ENCODE measurements around the gene PRPF31.

Gene PRPF31

DNA sequence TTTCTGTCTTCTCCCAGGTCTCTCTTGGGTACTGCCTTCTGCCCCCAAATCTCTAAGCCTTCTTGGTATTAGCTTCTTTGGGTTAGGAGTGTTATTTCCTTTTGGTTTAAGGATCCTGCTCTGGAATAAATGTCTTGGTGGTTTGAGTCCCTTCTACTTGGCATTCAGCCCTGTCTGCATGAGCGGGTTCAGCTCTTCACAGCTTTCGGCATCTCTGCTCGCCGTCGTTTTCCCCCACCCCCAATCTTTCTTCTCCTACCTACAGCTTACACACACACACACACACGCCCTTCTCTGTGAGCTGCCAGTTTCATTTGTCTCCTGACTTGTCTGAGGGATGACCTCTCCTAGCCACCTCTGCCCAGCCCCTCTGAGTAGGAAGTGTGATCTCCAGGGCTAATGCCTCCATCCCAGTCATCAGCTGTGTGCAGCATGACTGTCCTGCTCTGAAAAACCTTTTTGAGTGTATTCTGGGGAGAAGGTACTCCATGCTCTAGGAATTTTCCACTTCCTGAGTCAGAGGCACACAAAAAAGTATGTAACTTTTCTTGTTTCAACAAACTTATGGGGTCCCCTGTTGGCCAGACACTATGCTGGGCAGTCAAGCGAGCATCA lies 26.7 kb downstream of the PRPF31 start:
- no peak for DNase-seq

DNA sequence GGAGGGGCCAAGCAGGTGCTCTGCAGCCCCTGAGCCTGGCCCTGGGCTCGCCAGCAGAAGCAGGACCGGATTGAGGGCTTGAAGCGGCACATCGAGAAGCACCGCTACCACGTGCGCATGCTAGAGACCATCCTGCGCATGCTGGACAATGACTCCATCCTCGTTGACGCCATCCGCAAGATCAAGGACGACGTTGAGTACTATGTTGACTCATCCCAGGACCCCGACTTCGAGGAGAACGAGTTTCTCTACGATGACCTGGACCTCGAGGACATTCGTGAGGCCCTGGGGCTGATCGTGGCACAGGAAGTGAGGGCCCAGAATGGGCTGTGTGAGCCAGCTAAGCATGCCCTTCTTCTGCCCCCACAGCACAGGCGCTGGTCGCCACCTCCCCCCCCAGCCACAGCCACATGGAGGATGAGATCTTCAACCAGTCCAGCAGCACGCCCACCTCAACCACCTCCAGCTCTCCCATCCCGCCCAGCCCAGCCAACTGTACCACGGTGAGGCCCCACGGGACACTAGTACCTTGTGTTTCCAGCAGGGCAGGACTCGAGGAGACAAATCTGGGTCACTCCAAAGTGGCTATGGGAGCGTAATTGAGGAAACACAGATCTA lies 30.1 kb downstream of the PRPF31 start:
- DNase-seq, result no peak

DNA sequence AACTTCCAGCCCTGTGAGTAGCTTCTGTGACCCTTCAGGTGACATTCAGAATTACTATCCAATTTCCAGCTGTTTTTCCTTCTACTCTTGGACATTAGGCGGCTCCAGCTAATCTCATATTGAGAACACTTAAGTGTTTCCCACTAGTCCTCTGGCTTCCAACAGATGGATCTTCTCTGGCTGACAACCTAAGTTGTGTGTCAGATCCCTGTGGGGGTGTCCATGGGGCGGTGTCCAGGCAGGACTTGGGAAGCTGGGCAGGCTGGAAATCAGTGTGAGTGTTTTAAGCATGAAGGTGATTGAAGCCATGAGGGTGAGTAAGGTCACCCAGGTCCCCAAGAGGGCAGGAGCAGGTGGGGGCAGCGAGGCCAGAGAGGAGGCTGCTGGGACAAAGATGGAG lies 32.1 kb downstream of the PRPF31 start:
- no peak for DNase-seq

GRCh38 chr19:54148158-54148557 lies 32.6 kb downstream of the PRPF31 start:
- DNase-seq, result no peak

GRCh38 chr19:54149021-54149812 lies 33.7 kb downstream of the PRPF31 start:
- no peak for DNase-seq

DNA sequence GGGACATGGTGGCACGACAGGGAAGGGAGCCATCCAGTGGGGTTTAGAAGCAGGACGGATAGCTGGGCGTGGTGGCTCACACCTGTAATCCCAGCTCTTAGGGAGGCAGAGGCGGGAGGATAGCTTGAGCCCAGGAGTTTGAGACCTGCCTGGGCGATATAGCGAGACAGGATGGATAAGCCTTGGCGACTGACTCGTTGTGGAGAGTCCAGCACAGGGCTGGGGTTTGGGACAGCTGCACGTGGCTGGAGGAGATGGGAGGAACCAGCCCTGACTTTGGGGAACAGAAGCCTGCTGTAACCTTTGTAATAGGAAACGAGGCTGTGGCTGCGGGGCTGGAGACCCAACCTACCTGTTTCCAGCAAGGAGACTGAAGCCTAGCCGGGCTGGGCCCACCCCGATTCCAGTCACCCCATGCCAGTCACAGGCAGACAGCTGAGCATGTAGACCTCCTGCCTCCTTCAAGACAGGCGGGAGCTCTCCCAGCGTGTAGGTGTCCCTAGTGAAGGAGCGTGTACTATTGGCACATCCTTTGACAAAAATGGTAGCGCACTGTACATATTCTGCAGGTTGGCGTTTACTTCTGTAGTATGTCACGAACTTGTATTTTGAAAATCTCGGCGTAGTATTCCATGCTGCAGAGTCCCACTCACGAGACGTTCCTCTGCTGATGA lies 35.9 kb downstream of the PRPF31 start:
- no peak for DNase-seq

DNA sequence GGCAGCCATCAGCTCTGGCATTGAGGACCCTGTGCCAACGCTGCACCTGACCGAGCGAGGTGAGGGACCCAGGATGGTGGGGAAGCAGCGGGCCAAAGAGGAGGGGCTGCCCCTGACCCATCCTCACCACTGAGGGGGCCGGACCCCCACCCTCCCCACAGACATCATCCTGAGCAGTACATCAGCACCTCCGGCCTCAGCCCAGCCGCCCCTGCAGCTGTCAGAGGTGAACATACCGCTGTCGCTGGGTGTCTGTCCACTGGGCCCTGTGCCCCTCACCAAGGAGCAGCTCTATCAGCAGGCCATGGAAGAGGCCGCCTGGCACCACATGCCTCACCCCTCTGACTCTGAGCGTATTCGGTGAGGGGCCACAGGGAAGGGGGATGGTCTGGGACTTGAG lies 36.7 kb downstream of the PRPF31 start:
- no peak for DNase-seq

DNA sequence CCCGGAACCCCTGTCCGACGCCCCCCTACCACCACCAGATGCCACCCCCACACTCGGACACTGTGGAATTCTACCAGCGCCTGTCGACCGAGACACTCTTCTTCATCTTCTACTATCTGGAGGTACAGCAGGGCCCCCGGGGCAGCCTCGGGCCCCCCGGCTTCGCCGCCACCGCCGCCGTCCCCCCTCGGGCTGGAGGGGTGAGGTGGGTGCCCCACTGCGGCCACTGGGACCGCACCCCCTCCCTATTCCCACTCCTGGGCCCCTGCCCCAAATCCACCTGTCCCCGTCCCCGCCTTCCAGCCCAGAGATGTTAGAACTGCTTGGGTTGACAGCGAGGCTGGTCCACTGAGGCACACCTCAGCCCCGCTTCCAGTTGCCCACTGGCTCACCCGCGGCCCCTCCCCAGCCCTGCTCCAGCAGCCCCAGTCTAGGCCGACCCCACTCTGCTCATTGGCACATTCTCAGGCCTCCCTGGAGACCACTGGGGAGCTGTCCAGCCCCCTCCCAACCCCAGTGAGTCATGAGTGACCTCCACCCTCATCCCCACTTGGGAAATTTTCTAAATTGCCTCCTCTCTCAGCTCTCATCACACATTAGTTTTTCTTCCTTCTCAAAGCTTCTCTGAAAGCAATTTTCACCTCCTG lies 37.4 kb downstream of the PRPF31 start:
- DNase-seq, result no peak

DNA sequence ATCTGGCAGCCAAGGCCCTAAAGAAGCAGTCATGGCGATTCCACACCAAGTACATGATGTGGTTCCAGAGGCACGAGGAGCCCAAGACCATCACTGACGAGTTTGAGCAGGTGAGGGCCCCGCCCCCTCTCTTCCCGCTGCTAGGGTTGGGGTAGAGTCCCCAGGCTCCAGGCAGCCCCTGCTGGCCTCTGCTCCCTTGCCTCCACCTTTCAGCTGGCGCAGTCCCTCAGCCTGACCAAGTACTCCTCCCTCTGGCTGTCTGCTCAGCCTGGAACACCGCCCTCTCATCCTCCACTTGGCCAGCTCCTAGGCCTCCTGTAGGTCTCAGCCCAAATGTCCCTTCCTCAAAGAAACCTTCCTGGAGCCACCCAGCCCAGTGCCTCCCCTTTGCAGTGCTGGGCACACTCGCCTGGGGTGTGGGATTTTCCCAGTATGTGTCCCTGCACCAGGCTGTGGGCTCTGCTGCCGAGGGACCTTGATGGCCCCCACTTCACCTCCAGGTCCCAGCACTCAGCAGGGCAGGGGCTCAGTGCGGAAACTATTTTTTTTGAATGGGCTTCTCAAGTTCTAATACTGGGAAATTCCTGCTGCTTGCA lies 38.3 kb downstream of the PRPF31 start:
- no peak for DNase-seq

DNA sequence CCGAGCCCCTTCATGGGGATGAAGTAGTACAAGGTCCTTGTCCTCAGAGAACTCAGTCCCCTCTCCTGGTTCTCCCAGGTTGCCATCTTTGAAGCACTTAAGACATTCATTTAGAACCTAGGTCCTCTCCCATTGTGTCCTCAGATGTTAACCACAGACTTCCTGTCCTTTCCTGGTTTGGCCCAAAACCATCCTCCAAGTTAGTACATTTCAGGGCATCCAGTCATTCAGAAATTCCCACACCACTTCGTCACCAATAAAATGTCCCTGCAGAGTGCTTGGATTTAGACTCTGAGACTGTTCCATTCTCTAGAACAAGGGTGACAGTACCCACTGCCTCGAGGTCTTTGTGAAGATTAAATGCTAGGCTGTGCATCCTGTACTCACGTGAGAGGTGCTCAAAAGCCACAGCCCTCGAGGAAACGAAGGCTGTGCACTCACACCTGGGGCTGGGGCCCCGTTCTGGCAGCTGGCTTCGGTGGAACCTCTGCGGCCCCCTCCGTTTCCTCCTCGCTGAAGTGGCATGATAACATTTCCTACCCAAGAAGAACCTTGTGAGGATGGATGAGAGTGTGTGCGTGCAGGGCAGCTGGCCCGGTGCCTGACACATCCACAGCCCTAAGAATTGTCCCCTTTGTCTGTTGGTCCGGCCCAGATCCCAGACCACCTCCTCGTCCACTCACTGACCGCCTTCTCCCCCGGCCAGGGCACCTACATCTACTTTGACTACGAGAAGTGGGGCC lies 39.2 kb downstream of the PRPF31 start:
- DNase-seq, result peak; percentile 42

DNA sequence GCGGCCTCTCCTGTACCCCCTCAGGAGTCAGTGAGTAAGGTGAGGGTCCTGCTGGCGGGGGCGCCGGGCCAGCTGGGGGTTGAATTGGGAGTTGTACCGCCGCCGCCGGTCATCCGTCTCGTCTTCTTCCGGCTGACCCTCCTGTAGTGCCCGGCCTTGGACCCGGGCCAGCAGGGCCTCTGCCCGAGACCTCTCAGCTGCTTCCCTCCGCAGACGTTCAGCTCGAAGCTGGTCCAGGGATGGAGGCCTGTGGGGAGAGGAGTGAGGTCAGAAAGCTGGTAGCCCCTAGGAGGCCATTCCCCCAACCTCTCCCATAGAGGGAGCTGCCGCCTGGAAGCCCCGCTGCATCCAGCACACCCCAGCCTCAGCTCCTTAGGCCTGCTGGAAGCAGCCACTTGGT lies 40.1 kb downstream of the PRPF31 start:
- no peak for DNase-seq

GRCh38 chr19:54156490-54156889 lies 40.9 kb downstream of the PRPF31 start:
- no peak for DNase-seq

- no peak for DNase-seq
These were observed 41.4 kb downstream of the PRPF31 start for GRCh38 chr19:54156953-54157352.

GRCh38 chr19:54158812-54159351 lies 43.3 kb downstream of the PRPF31 start:
- DNase-seq, result peak; percentile 37

DNA sequence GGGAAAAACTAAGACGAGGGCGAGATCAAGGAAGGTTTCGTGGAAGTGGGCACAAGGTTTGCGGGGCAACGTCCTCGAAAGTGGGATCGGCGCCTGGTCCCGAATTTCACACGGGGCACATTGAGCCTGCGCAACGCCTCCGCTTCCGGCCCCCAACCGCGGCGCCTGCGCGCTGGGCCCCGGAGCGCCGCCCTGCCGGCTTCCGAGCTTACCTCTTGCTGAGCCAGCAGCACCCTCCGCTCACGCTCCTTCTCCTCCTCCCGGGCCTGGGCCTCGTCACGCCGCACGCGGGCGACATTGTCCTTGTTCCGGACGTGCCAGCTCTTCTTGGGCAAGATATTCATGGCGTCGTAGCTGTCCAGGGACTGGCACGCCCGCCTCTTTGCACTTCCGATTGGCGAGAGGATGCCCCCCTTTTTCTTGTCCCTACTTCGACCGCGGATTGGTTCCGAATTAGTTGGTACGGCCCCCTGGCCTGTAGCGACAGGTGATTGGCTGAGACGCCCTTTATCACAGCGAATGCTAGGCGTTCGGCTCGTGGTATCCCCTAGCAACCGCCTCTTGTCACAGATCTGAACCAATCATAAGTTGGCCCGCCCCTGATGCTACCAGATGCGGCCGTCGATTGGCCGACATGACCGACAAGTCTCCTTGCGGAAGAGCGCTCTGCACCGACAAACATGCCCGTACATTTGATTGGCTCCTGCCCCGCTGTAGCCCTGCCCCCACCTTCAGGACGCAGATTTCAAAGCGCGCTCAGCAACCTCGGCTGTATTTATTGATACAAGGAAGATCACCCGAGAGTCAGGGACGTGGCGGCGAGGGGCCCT lies 44.0 kb downstream of the PRPF31 start, which contains the start of gene LENG1:
Gene LENG1 (minus strand): TSS at position 370 of the 830 bp plus-strand sequence. CDS start 26 bp downstream, at position 344.
- peak; percentile 100 for DNase-seq

GRCh38 chr19:54160182-54160811 lies 44.7 kb downstream of the PRPF31 start:
- DNase-seq, result no peak

- no peak for DNase-seq
These were observed 45.3 kb downstream of the PRPF31 start for GRCh38 chr19:54160854-54161253.

GRCh38 chr19:54162241-54162805 lies 46.8 kb downstream of the PRPF31 start:
- DNase-seq, result peak; percentile 82

- DNase-seq, result no peak
These were observed 47.3 kb downstream of the PRPF31 start for GRCh38 chr19:54162884-54163283.

Measured in stimulated activated CD4-positive, alpha-beta T cell treated with anti-CD3 and anti-CD28 coated beads, Interleukin-1b, Interleukin-23, amount 100 ng/mL, for 48 hours (primary cell).